GM12865 (cell line): Measurements from ENCODE around the gene PIP4P1.

Experiments
- DNase-seq: peaks from one replicate; pipeline ENCODE4 v3.0.0; 2010; ENCODE audit warnings: low read depth
- H3K4me3 ChIP-seq: 2 replicates; pipeline ENCODE4 v1.5.1; 2011; ENCODE audit warnings: mild to moderate bottlenecking, low read depth, low read length, control low read depth
- TF ChIP-seq, protein P1 (sequence below): IDR thresholded peaks from 2 replicates; pipeline ENCODE4 v1.5.1; 2011; ENCODE audit warnings: low read length, control low read depth, low read depth, inconsistent platforms; ENCODE audit not compliant: insufficient read depth; ENCODE audit errors: missing control alignments

The PIP4P1 gene

DNA sequence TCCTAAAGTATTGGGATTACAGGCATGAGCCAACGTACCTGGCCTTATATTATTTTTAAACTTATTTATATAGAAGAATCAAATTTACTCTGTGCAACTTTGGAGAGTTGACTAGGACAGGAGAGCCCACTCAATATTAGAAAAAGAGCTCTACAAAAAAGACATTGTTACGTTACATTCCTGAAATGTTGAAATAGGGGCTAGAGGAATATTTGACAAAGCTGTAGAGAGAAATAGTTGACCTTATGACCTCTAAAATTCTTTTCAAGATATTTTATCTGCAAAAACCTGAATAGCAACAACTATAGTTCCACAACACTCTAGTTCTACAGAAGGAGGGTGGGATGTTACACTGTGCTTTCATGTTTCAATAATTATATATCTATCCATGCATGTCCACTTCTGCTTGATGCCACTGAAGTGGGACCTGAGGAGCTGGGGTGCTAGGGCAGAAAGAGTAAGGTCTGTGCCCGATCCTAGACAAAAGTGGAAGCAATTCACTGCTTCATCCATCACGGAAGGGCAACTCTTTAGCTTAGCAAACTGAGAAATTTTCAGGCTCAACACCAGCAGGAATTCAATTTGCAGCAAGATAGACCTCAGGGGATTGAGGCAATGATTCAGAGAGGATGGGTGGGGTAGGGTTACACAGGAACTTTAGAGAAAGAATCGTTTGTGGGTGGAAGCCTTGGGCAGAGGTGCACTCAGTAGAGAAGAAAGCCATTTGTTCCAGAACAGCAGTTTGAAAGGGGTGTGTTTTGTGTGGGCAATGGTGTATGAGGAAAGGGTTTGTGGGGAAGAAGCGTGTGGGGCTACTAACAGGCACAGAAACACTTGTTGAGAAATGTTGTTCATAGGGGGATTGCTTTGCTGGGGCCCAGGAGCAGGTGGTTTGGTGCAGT, 28.1 kb upstream of the PIP4P1 start:
- DNase-seq = peak; percentile 82
- TF ChIP-seq, protein P1, sequence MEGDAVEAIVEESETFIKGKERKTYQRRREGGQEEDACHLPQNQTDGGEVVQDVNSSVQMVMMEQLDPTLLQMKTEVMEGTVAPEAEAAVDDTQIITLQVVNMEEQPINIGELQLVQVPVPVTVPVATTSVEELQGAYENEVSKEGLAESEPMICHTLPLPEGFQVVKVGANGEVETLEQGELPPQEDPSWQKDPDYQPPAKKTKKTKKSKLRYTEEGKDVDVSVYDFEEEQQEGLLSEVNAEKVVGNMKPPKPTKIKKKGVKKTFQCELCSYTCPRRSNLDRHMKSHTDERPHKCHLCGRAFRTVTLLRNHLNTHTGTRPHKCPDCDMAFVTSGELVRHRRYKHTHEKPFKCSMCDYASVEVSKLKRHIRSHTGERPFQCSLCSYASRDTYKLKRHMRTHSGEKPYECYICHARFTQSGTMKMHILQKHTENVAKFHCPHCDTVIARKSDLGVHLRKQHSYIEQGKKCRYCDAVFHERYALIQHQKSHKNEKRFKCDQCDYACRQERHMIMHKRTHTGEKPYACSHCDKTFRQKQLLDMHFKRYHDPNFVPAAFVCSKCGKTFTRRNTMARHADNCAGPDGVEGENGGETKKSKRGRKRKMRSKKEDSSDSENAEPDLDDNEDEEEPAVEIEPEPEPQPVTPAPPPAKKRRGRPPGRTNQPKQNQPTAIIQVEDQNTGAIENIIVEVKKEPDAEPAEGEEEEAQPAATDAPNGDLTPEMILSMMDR = no peak
- peak overlapping the region; percentile 52 for H3K4me3 ChIP-seq

DNA sequence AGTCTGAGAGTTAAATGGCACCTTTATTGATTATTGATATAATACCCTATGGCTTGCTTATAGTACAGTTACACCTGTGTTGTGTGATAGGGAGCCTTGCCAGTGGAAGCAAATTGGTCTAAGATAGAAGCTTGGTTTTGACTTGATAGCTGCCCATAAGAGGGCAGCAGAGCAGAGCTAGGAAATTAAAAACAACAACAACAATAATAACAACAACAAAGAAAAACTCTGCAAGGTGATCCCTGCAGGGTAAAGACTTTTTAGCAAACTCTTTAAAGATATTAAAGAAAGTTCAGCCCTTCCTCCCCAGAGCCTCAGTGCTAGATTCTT, 26.1 kb upstream of the PIP4P1 start:
- DNase-seq = no peak
- TF ChIP-seq, protein P1 = peak; percentile 15
- H3K4me3 ChIP-seq = no peak overlapping the region

DNA sequence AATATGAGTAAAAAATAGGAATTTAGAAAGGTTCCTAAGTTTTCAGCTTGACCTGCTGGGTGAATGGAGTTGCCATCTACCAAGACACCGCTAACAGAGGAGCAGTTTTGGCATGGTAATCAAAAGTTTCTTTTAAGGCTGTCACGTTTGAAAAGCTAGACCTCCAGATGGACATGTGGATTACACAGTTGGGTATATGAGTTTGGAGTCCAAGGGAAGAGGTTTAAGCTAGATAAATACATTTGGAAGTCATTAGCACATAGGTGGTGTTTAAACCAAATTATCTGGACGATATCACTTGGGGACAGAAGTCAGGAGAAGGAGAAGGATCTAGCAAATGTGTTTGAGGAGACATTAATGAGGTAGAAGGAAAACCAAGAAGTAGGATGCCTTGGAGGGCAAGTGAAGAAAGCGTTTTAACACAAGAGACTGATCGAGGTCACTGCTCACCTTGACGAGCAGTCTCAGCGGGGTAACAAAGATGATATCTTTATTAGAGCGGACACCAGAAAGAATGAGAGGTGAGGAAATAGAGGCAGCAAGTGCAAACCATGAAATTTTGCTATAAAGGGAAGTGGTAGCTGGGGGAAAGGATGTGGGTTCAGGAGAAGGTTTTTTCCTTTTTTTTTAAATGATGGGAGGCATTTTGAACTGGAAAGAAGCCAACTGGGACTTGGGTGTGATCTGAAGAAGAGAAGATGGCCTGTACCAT, 25.6 kb upstream of the PIP4P1 start:
- TF ChIP-seq, protein P1 = no peak
- no peak for DNase-seq

DNA sequence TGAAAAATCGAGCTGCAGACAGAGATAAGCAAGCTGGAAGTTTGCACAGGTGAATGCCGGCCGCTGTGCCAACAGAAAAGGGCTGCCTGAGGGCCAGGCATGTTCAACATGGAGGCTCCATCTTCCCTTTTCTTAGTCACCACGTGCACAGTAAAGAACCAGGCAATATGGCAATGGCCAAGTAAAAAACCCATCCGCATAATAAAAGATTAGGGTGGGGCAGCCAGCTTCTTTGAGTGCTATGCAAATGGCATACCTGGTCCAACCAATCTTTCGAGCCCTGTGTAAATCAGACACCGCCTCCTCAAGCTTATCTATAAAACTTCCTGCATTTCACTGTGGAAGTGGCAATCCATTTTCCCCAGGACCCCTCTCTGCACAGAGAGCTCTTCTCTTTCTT, 24.7 kb upstream of the PIP4P1 start:
- no peak for DNase-seq
- TF ChIP-seq, protein P1 = no peak
- H3K4me3 ChIP-seq = no peak overlapping the region

More for the DNA sequence above, 25.6 kb upstream of the PIP4P1 start:
- no peak overlapping the region for H3K4me3 ChIP-seq

DNA sequence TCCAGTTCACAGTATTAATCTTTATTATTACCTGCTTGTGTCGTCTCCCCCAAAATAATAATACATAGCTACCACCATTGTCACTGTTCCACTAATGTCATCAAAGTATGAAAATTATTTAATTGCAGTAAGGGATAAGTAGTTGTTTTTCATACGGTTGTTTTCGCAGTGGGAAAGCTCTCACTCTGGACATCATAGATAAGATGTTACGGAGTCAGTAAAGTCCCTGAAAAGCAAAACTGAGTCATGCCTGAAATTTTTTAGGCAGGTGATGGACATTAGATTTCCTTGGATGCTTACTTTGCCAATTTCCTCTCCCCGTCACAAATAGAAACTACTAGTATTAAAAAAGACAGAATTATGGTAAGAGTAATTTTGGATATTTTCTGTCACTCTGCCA, 21.1 kb upstream of the PIP4P1 start:
- no peak for DNase-seq
- H3K4me3 ChIP-seq = no peak overlapping the region
- TF ChIP-seq, protein P1 = no peak

DNA sequence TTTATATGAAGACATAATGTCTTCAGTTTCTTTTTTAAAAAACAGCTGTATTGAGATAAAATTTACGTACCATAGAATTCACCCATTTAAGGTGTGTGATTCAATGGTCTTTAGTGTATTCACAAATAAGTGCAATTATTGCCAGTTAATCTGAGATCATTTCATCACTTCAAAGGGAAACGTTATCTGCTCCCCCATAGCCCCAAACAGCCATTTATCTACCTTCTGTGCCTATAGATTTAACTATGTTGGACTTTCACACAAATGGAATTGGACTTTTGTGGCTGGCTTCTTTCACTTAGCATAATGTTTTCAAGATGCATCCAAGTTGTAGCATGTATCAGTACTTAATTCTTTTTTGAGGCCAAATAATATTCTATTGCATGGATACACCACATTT, 17.7 kb upstream of the PIP4P1 start:
- TF ChIP-seq, protein P1 = no peak
- no peak overlapping the region for H3K4me3 ChIP-seq
- no peak for DNase-seq
